HepG2 (cell line): Measurements from ENCODE around the gene NT5M. TPM values are rescaled to one million over a fixed set of nuclear protein-coding genes. Genes with fewer than 3 reads are reported as not detected.

Source experiments
- CREBL2 ChIP-seq: sonication (generic); formaldehyde crosslinking; IDR thresholded peaks from 2 replicates; pipeline ENCODE4 v1.8.1; 2023; ENCODE audit warnings: missing genetic modification reagents, mild to moderate bottlenecking, borderline replicate concordance
- CREM ChIP-seq, 2 experiments: sonication (generic) in 1 of 2; formaldehyde crosslinking in 1 of 2; IDR thresholded peaks; 2 replicates each; pipeline versions ENCODE4 v1.4.0 to v1.6.1; 2016 to 2020; ENCODE audit warnings: antibody characterized with exemption in 1 of 2, mild to moderate bottlenecking in 1 of 2, missing genetic modification reagents in 1 of 2
- DR1 ChIP-seq: sonication (generic); formaldehyde crosslinking; IDR thresholded peaks from 2 replicates; pipeline ENCODE4 v1.8.0; 2021; ENCODE audit warnings: mild to moderate bottlenecking, missing genetic modification reagents, inconsistent platforms
- ELF3 ChIP-seq: IDR thresholded peaks from 2 replicates; pipeline ENCODE4 v1.6.1; 2016; ENCODE audit warnings: missing genetic modification reagents, missing compliant biosample characterization
- HNRNPUL1 ChIP-seq: fragments of 200-400 bp; formaldehyde crosslinking; IDR thresholded peaks from 2 replicates; pipeline ENCODE4 v1.6.1; 2017; ENCODE audit warnings: low read depth, mild to moderate bottlenecking, low read length, moderate library complexity
- HOXA3 ChIP-seq: sonication (generic); formaldehyde crosslinking; IDR thresholded peaks from 2 replicates; pipeline ENCODE4 v1.5.0; 2020; ENCODE audit warnings: missing genetic modification reagents
- HOXD1 ChIP-seq: sonication (generic); formaldehyde crosslinking; IDR thresholded peaks from 2 replicates; pipeline ENCODE4 v1.5.0; 2020; ENCODE audit warnings: missing genetic modification reagents
- IKZF4 ChIP-seq: sonication (generic); formaldehyde crosslinking; IDR thresholded peaks from 2 replicates; pipeline ENCODE4 v1.5.1; 2020; ENCODE audit warnings: borderline replicate concordance, mild to moderate bottlenecking, low read depth, missing genetic modification reagents; ENCODE audit errors: not compliant biosample characterization
- KMT2B ChIP-seq: IDR thresholded peaks from 2 replicates; pipeline ENCODE4 v1.6.1; 2016; ENCODE audit warnings: missing genetic modification reagents, missing compliant biosample characterization
- RARA ChIP-seq: IDR thresholded peaks from 2 replicates; pipeline ENCODE4 v1.6.1; 2016; ENCODE audit warnings: missing genetic modification reagents, missing compliant biosample characterization
- RXRA ChIP-seq: sonication (generic); formaldehyde crosslinking; IDR thresholded peaks from 2 replicates; pipeline ENCODE4 v1.5.1; 2020; ENCODE audit warnings: missing genetic modification reagents
- SALL1 ChIP-seq: sonication (generic); formaldehyde crosslinking; IDR thresholded peaks from 2 replicates; pipeline ENCODE4 v1.8.0; 2022; ENCODE audit warnings: mild to moderate bottlenecking, missing genetic modification reagents
- SMARCE1 ChIP-seq: fragments of 450-650 bp; IDR thresholded peaks from 2 replicates; pipeline ENCODE4 v1.6.1; 2017; ENCODE audit warnings: borderline replicate concordance
- SOX6 ChIP-seq, 2 experiments: fragments of 450-650 bp in 1 of 2; sonication (generic) in 1 of 2; formaldehyde crosslinking in 1 of 2; IDR thresholded peaks; 2 replicates each; pipeline versions ENCODE4 v1.4.0 to v1.6.1; 2017 to 2020; ENCODE audit warnings: antibody characterized with exemption in 1 of 2, mild to moderate bottlenecking in 1 of 2, missing genetic modification reagents in 1 of 2
- TAF15 ChIP-seq: fragments of 200-400 bp; formaldehyde crosslinking; IDR thresholded peaks from one replicate; pipeline ENCODE4 v1.6.1; 2018; ENCODE audit warnings: mild to moderate bottlenecking, low read depth, low read length; ENCODE audit not compliant: poor library complexity, severe bottlenecking
- ZBTB34 ChIP-seq: sonication (generic); formaldehyde crosslinking; IDR thresholded peaks from 2 replicates; pipeline ENCODE4 v1.8.0; 2022; ENCODE audit warnings: mild to moderate bottlenecking, missing genetic modification reagents
- ZBTB7A ChIP-seq: sonication (generic); formaldehyde crosslinking; IDR thresholded peaks from 2 replicates; pipeline ENCODE4 v1.8.0; 2022; ENCODE audit warnings: mild to moderate bottlenecking, missing genetic modification reagents
- ZNF292 ChIP-seq: sonication (generic); formaldehyde crosslinking; IDR thresholded peaks from 2 replicates; pipeline ENCODE4 v1.8.1; 2022; ENCODE audit warnings: mild to moderate bottlenecking, low read depth, missing genetic modification reagents, borderline replicate concordance
- ZNF501 ChIP-seq: sonication (generic); formaldehyde crosslinking; IDR thresholded peaks from 2 replicates; pipeline ENCODE4 v1.5.1; 2020; ENCODE audit warnings: mild to moderate bottlenecking, moderate library complexity, missing genetic modification reagents
- ZNF577 ChIP-seq: sonication (generic); formaldehyde crosslinking; IDR thresholded peaks from 2 replicates; pipeline ENCODE4 v1.4.0; 2020; ENCODE audit warnings: mild to moderate bottlenecking, low read depth, missing genetic modification reagents, borderline replicate concordance
- ZNF644 ChIP-seq: IDR thresholded peaks from 2 replicates; pipeline ENCODE4 v1.6.1; 2016; ENCODE audit warnings: low read depth
- ZNF691 ChIP-seq: sonication (generic); formaldehyde crosslinking; IDR thresholded peaks from 2 replicates; pipeline ENCODE4 v1.4.0; 2020; ENCODE audit warnings: missing genetic modification reagents, low read depth, mild to moderate bottlenecking, borderline replicate concordance
- ZNF761 ChIP-seq: sonication (generic); formaldehyde crosslinking; conservative IDR thresholded peaks from 2 replicates; pipeline ENCODE4 v1.4.0; 2020; ENCODE audit warnings: mild to moderate bottlenecking, missing genetic modification reagents
- ZNF792 ChIP-seq: IDR thresholded peaks from 2 replicates; pipeline ENCODE4 v1.6.1; 2016
- ZNF816 ChIP-seq: sonication (generic); formaldehyde crosslinking; IDR thresholded peaks from 2 replicates; pipeline ENCODE4 v1.8.0; 2022; ENCODE audit warnings: missing genetic modification reagents, mild to moderate bottlenecking, borderline replicate concordance
- polyA plus RNA-seq, 8 experiments: library from polyadenylated mRNA; depleted of rRNA in 3 of 8; stranded (reverse) in 7 of 8; unstranded in 1 of 8; fragments of >200 nt; fragmentation: Illumina TruSeq in 4 of 8; extraction: Trizol in 4 of 8; gene quantifications; 2 replicates each; pipeline versions ENCODE4 v1.2.1 to v1.2.3, GENCODE V29; 2011 to 2016; ENCODE audit warnings: low read depth in 4 of 8, missing spikeins in 1 of 8, mixed read lengths in 1 of 8; ENCODE audit not compliant: insufficient read depth in 1 of 8
- total RNA-seq, 5 experiments: library from RNA; depleted of rRNA; stranded (reverse); fragments of >200 nt; fragmentation: Illumina TruSeq; extraction: Trizol; gene quantifications; 2 replicates each; pipeline ENCODE4 v1.2.3, GENCODE V29; 2016; ENCODE audit warnings: low read depth in 1 of 5
- TF ChIP-seq, protein P1 (sequence below): IDR thresholded peaks from 2 replicates; pipeline ENCODE4 v1.6.1; 2012; ENCODE audit warnings: inconsistent platforms

NT5M gene
- total and polyA plus RNA-seq, 2 of the 13 experiments (the other 11 are each of a cell fraction or from before 2014, with no cell fraction given) = 0.55 to 0.78 TPM

GRCh38 chr17:17363638-17364337, 60.6 kb downstream of the NT5M start (continued):
- TF ChIP-seq DR1 (no peak), ZBTB34 (no peak), ZNF292 (CRISPR knock-in tag) (0 out of 2 replicates have a peak, but pooled peaks have one; percentile 43), ZNF816 (CRISPR knock-in tag) (no peak), IKZF4 (CRISPR knock-in tag) (no peak), HOXA3 (CRISPR knock-in tag) (no peak), SOX6 (IDR thresholded peaks at IDR 0.05) (no peak), SOX6 (CRISPR knock-in tag; IDR thresholded peaks at IDR 0.05) (peak; percentile 57), ZNF501 (CRISPR knock-in tag) (no peak), TAF15 (no peak), HOXD1 (no peak), KMT2B (no peak), SMARCE1 (no peak), ZNF792 (no peak), ZNF644 (CRISPR knock-in tag) (no peak), SALL1 (CRISPR knock-in tag) (no peak), ZNF691 (no peak), RXRA (peak; percentile 92), ZBTB7A (CRISPR knock-in tag) (no peak), CREBL2 (CRISPR knock-in tag) (no peak), ELF3 (0 out of 2 replicates have a peak, but pooled peaks have one; percentile 20), ZNF761 (CRISPR knock-in tag) (no peak), ZNF577 (no peak), HNRNPUL1 (no peak), CREM (IDR thresholded peaks at IDR 0.05) (no peak; the same call in 1 of the 2 replicates), CREM (CRISPR knock-in tag; IDR thresholded peaks at IDR 0.05) (no peak), RARA (CRISPR knock-in tag) (peak; percentile 97)
- TF ChIP-seq, protein P1, sequence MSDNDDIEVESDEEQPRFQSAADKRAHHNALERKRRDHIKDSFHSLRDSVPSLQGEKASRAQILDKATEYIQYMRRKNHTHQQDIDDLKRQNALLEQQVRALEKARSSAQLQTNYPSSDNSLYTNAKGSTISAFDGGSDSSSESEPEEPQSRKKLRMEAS = peak; percentile 19; the same call in 1 of the 2 replicates
